CD8-positive, alpha-beta memory T cell (primary cell): ENCODE measurements around the gene PDE3B. TPM values are rescaled to one million over a fixed set of nuclear protein-coding genes. Genes with fewer than 3 reads are reported as not detected.
A peak's percentile ranks its signal among the peaks of the same experiment; 100 is the strongest.

Experiments
- CTCF ChIA-PET: fragments of 350-600 bp; sonication (Branson Sonifier 250); formaldehyde crosslinking; loops from one replicate; lab custom pipeline; 2021; ENCODE audit warnings: antibody characterized with exemption; lab: Charles Lee
- POLR2A ChIA-PET: fragments of 350-600 bp; sonication (Branson Sonifier 250); formaldehyde crosslinking; loops from one replicate; lab custom pipeline; 2021; ENCODE audit warnings: antibody characterized with exemption; lab: Charles Lee
- DNase-seq, 5 donors: peaks; one replicate each; pipeline versions ENCODE4 v3.0.0 to v3.0.0-alpha.2; 2020 to 2022; ENCODE audit warnings: mixed read lengths in 1 of 5
- H3K27ac ChIP-seq: one replicate; pipeline ENCODE4 v1.7.0; 2013; ENCODE audit warnings: low read depth, mild to moderate bottlenecking, low read length, moderate library complexity
- H3K27me3 ChIP-seq: 2 replicates; pipeline ENCODE4 v1.7.0; 2013; ENCODE audit warnings: low read length, mild to moderate bottlenecking; ENCODE audit not compliant: insufficient read depth, poor library complexity, severe bottlenecking
- H3K36me3 ChIP-seq: 2 replicates; pipeline ENCODE4 v1.7.0; 2013; ENCODE audit warnings: mild to moderate bottlenecking, low read length, moderate library complexity; ENCODE audit not compliant: insufficient read depth
- H3K4me1 ChIP-seq: 2 replicates; pipeline ENCODE4 v1.7.0; 2013; ENCODE audit warnings: mild to moderate bottlenecking, low read length, moderate library complexity; ENCODE audit not compliant: insufficient read depth
- H3K4me3 ChIP-seq: 2 replicates; pipeline ENCODE4 v1.7.0; 2013; ENCODE audit warnings: mild to moderate bottlenecking, low read length
- H3K9me3 ChIP-seq: 2 replicates; pipeline ENCODE4 v1.7.0; 2013; ENCODE audit warnings: mild to moderate bottlenecking, low read length
- H3K27ac Mint-ChIP-seq, 8 donors: one replicate each; pipeline ENCODE4 v1.8.0; 2020 to 2021; ENCODE audit warnings: mixed read lengths in 8 of 8, mild to moderate bottlenecking in 6 of 8, inconsistent platforms in 3 of 8, moderate library complexity in 3 of 8
- H3K27me3 Mint-ChIP-seq, 2 donors: one replicate each; pipeline ENCODE4 v1.8.0; 2020 to 2021; ENCODE audit warnings: mixed read lengths in 2 of 2, mild to moderate bottlenecking in 1 of 2, moderate library complexity in 1 of 2
- H3K36me3 Mint-ChIP-seq, 3 donors: one replicate each; pipeline ENCODE4 v1.8.0; 2020 to 2021; ENCODE audit warnings: mixed read lengths in 3 of 3, inconsistent platforms in 1 of 3, mild to moderate bottlenecking in 1 of 3
- H3K4me1 Mint-ChIP-seq, 3 donors: one replicate each; pipeline ENCODE4 v1.8.0; 2020 to 2021; ENCODE audit warnings: mixed read lengths in 3 of 3, inconsistent platforms in 1 of 3, mild to moderate bottlenecking in 1 of 3
- H3K4me3 Mint-ChIP-seq, 7 donors: one replicate each; pipeline ENCODE4 v1.8.0; 2020 to 2021; ENCODE audit warnings: mixed read lengths in 7 of 7, mild to moderate bottlenecking in 6 of 7, moderate library complexity in 4 of 7, inconsistent platforms in 2 of 7
- H3K9me3 Mint-ChIP-seq, 5 donors: one replicate each; pipeline ENCODE4 v1.8.0; 2020 to 2022; ENCODE audit warnings: mixed read lengths in 5 of 5, mild to moderate bottlenecking in 3 of 5, moderate library complexity in 2 of 5, inconsistent platforms in 1 of 5
- polyA plus RNA-seq: library from polyadenylated mRNA; unstranded; fragments of 300-500 nt; fragmentation: Illumina TruSeq; gene quantifications from one replicate; pipeline ENCODE4 v1.2.3, GENCODE V29; 2021
- total RNA-seq, 2 experiments: library from RNA; stranded (reverse); gene quantifications; one replicate each; pipeline ENCODE4 v1.2.3, GENCODE V29; 2021

Gene PDE3B
- total and polyA plus RNA-seq, 3 experiments from 2014 or later: 39.8 to 47.2 (median 47.0) TPM

DNA sequence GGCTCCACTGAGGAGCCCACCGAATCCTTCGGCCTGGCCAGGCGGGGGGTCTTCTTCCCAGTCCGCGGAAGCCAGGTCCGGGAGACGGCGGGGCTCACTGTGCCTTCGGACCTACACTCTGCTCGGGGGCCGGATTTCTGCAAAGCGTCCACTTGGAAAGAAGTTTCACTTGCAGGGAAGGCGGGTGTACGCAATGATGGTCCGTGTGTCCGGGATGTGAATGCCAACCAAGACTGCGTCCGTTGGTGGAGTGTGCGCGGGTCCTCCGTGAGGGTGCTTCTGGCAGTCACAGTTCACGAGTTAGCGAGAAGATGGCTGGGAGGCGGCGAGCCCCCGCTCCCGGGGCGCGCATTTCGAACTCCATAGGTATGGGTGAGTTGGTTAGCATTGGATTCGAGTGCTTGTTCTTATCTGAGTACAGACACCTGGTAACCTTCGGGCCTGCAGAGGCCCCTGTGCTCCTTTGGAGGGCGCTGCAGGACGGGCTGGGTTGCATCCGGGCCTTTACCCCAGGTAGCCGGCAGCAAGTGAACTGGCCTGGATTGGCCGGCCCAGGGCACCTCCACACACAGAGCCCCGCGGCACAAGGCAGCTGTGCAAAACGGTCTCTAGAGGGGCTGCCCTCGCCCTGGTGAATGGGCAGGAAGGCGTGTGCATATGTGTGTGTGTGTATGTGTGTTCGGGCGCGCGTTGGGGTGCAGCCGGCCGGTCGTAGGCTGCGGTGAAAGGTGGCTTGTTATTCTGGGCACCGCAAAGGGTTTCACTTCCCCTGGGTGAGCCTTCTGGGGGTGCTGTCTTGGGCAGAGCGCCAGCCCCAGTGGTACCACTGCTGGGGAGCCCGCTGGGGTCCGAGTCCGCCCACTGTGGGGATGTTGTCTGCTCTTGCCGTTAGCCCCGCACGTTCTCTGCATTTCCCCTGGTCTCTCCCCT, 261.8 kb downstream of the PDE3B start:
- Histone ChIP-seq H3K9me3 (no peaks in the 10 kb centered on the region), H3K4me1 (peaks cover 16% of the 10 kb centered on the region), H3K36me3 (no peaks in the 10 kb centered on the region), H3K27me3 (no peaks in the 10 kb centered on the region), H3K27ac (peak overlapping the region; percentile 14), H3K4me3 (peak overlapping the region; percentile 90)
- no peaks in the 10 kb centered on the region for H3K27me3 Mint-ChIP-seq
- H3K36me3 Mint-ChIP-seq: peaks cover 0 to 4% (median 0%) of the 10 kb centered on the region in 3 donors
- H3K4me3 Mint-ChIP-seq: peak overlapping the region; percentile 92 to 98 (median 96)
- DNase-seq: peak; percentile 69 to 88 (median 78)
- CTCF ChIA-PET: interaction anchor here (0.7 to 5.5 kb wide), 20 partner anchors 13 to 386 kb away, joined by 3 to 90 read pairs (median 4); partner anchors contain the start of genes CALCB, CYP2R1, PDE3B and PSMA1
- H3K27ac Mint-ChIP-seq: peak overlapping the region; percentile 83 to 98 (median 94)
- H3K4me1 Mint-ChIP-seq: peaks cover 29 to 51% (median 42%) of the 10 kb centered on the region in 3 donors
- H3K9me3 Mint-ChIP-seq: no peaks in the 10 kb centered on the region
- POLR2A ChIA-PET: interaction anchor here (0.6 to 1.2 kb wide), 2 partner anchors 13 to 14 kb away, joined by 5 to 6 read pairs; partner anchors contain the start of gene CYP2R1

DNA sequence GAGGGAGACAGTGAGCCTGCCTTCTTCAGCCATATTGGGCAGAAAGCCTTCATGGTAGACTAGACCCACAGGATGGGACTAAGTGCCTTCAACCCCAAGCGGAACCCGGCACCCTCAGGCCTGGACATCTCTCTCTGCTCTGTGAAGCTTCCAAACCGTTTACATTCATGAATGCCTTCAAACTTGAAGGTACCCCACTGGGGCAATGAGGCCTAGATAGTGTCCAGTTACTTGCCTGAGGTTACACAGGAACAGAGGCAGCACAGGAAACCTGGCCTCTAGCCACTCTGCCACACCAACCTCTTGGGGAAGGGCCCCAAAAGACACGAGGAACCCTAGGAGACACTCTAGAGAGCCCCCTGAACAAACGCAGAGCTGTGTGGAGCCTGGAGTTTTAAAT, 263.0 kb downstream of the PDE3B start:
- Mint-ChIP-seq H3K27ac (peak overlapping the region in 7 of 8 donors; percentile 35 to 98 (median 83)), H3K9me3 (no peaks in the 10 kb centered on the region), H3K27me3 (peaks cover 0 to 3% of the 10 kb centered on the region in 2 donors), H3K4me1 (peaks cover 29 to 51% (median 42%) of the 10 kb centered on the region in 3 donors), H3K36me3 (peaks cover 0 to 4% (median 0%) of the 10 kb centered on the region in 3 donors), H3K4me3 (peak overlapping the region; percentile 38 to 92 (median 65))
- peaks cover 16% of the 10 kb centered on the region for H3K4me1 ChIP-seq
- H3K4me3 ChIP-seq: no peak overlapping the region
- H3K9me3 ChIP-seq: no peaks in the 10 kb centered on the region
- DNase-seq: no peak
- POLR2A ChIA-PET: interaction anchor here (1.2 kb wide), 1 partner anchor 15 kb away, joined by 10 read pairs; the partner anchor contains the start of gene CYP2R1
- H3K27me3 ChIP-seq: no peaks in the 10 kb centered on the region
- no peak overlapping the region for H3K27ac ChIP-seq
- H3K36me3 ChIP-seq: no peaks in the 10 kb centered on the region
- CTCF ChIA-PET: interaction anchor here (0.8 to 5.5 kb wide), 33 partner anchors 8 to 654 kb away, joined by 3 to 90 read pairs (median 6); partner anchors contain the start of genes CALCB, COPB1, CYP2R1 and PSMA1

DNA sequence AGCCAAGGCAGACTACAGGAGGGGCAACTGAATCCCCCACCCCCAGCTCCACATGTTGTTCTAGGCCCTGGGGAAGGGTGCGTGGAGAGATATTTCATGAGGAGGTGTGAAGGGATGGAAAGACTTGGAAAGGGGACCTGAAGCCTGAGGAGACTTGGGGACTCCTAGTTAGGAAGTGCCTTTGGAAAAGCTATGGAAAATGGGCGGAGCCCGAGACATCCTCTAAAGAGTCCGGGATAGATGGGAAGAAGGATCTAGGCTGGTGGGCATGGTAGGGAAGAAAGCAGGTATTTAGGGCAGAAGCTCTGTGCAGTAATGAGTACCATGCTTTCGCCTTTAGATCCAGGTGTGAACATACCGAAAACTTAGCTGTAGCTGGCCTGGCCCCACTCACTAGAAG, 263.4 kb downstream of the PDE3B start:
- Histone ChIP-seq H3K4me1 (peaks cover 16% of the 10 kb centered on the region), H3K27ac (no peak overlapping the region), H3K4me3 (no peak overlapping the region), H3K9me3 (no peaks in the 10 kb centered on the region), H3K36me3 (no peaks in the 10 kb centered on the region), H3K27me3 (no peaks in the 10 kb centered on the region)
- CTCF ChIA-PET: interaction anchor here (0.9 to 5.5 kb wide), 44 partner anchors 9 to 654 kb away, joined by 3 to 90 read pairs (median 6); partner anchors contain the start of genes CALCB, COPB1, CYP2R1 and PSMA1
- Mint-ChIP-seq H3K4me1 (peaks cover 29 to 51% (median 42%) of the 10 kb centered on the region in 3 donors), H3K4me3 (peak overlapping the region in 3 of 7 donors; percentile 55 to 76 (median 64)), H3K9me3 (no peaks in the 10 kb centered on the region), H3K36me3 (peaks cover 0 to 4% (median 0%) of the 10 kb centered on the region in 3 donors), H3K27ac (peak overlapping the region in 7 of 8 donors; percentile 29 to 96 (median 70)), H3K27me3 (peaks cover 0 to 4% of the 10 kb centered on the region in 2 donors)
- POLR2A ChIA-PET: interaction anchor here (0.8 to 1.2 kb wide), 2 partner anchors 16 to 84 kb away, joined by 3 to 10 read pairs; partner anchors contain the start of gene CYP2R1
- DNase-seq: no peak

DNA sequence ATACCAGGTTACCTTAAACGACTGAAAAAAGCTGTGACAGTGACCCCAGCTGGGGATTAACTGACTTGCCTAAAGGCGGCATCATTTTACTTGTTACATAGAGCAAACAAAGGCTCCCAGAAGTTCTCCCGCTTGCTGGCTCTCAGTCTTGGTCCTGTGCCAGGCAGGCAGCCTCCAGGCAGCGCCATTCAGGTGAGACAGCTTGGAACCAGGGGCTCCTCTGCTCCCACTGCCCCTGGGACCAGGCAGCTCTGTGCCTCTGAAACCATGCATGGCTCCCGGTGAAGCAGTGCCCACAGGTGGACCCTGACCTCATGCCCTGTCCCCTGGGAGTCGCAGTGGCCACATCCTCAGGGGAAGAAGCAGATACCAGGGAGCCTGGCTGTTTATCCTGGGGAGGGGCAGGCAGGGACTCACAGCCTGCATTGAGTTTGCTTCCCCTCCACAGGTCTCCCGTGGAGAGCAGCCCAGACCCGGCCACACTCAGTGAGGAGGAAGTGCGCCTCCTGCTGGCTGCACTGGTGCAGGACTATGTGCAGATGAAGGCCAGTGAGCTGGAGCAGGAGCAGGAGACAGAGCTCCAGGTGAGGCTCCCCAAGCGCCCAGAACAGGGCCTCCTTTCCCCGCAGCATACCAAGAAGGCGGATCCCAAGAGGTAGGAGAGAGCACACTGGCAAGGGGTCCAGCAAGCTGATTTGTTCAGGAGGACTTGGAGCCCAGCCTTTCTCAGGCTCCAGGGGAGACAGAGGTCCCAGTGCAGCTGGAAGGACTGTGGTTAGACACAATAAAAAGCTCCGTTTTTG, 264.0 kb downstream of the PDE3B start:
- H3K27me3 Mint-ChIP-seq: peaks cover 0 to 4% of the 10 kb centered on the region in 2 donors
- peak overlapping the region in 1 of 7 donors; percentile 76 for H3K4me3 Mint-ChIP-seq
- peak; percentile 70 to 84 (median 76) for DNase-seq
- Histone ChIP-seq H3K4me3 (no peak overlapping the region), H3K4me1 (peaks cover 16% of the 10 kb centered on the region), H3K27me3 (no peaks in the 10 kb centered on the region), H3K27ac (no peak overlapping the region), H3K9me3 (no peaks in the 10 kb centered on the region), H3K36me3 (no peaks in the 10 kb centered on the region)
- ChIA-PET CTCF (interaction anchor here (0.6 to 5.5 kb wide), 71 partner anchors 9 to 1240 kb away, joined by 3 to 90 read pairs (median 5); partner anchors contain the start of genes CALCB, COPB1, CYP2R1 and PSMA1), POLR2A (interaction anchor here (0.7 to 1.4 kb wide), 4 partner anchors 16 to 329 kb away, joined by 3 to 10 read pairs (median 4); partner anchors contain the start of gene CYP2R1)
- H3K4me1 Mint-ChIP-seq: peaks cover 29 to 51% (median 42%) of the 10 kb centered on the region in 3 donors
- peaks cover 0 to 4% (median 0%) of the 10 kb centered on the region in 3 donors for H3K36me3 Mint-ChIP-seq
- H3K27ac Mint-ChIP-seq: peak overlapping the region in 7 of 8 donors; percentile 17 to 93 (median 76)
- H3K9me3 Mint-ChIP-seq: no peaks in the 10 kb centered on the region

DNA sequence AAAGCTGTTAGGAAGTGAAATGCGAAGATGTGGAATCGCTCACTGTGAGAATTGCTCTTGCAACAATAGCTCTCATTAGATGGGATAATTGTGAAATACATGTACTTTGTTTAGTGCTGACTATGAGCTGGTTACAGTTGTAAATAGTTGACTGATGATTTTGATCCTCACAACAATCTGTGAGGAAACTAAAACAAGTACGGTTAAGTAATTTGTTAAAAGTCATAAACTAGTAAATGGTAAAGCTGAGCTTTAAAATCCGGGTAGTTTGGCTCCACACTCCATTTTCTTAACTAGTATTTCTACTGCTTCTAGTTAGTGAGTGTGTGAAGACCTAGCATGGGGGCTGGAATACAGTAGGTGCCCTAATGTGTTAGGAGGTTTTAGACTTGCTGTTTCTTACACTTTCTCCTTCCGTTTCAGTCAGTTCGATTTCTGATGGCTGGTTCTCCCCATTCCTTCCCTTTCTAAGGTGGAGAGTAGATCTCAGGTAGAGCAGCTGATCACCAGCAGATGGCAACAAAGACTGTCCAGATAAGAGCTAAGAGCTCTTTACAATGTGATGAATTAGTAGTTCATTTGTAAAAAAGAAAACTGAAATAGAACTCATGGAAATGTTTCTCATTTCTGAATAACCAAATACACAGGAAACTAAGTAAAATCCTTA, 264.7 kb downstream of the PDE3B start:
- no peaks in the 10 kb centered on the region for H3K9me3 ChIP-seq
- H3K4me1 ChIP-seq: peaks cover 16% of the 10 kb centered on the region
- Mint-ChIP-seq H3K4me1 (peaks cover 29 to 51% (median 42%) of the 10 kb centered on the region in 3 donors), H3K9me3 (no peaks in the 10 kb centered on the region), H3K27ac (peak overlapping the region in 4 of 8 donors; percentile 13 to 88 (median 54)), H3K36me3 (peaks cover 0 to 4% (median 0%) of the 10 kb centered on the region in 3 donors), H3K4me3 (peak overlapping the region in 1 of 7 donors; percentile 7), H3K27me3 (peaks cover 0 to 4% of the 10 kb centered on the region in 2 donors)
- H3K36me3 ChIP-seq: no peaks in the 10 kb centered on the region
- no peaks in the 10 kb centered on the region for H3K27me3 ChIP-seq
- CTCF ChIA-PET: interaction anchor here (0.6 to 5.5 kb wide), 66 partner anchors 10 to 1240 kb away, joined by 3 to 90 read pairs (median 5); partner anchors contain the start of genes CALCB, COPB1, CYP2R1 and PSMA1
- peak in 2 of 5 donors; percentile 36 to 54 for DNase-seq
- no peak overlapping the region for H3K27ac ChIP-seq
- H3K4me3 ChIP-seq: no peak overlapping the region
- POLR2A ChIA-PET: interaction anchor here (0.6 to 1.4 kb wide), 3 partner anchors 17 to 330 kb away, joined by 3 to 4 read pairs (median 3); partner anchors contain the start of gene CYP2R1

DNA sequence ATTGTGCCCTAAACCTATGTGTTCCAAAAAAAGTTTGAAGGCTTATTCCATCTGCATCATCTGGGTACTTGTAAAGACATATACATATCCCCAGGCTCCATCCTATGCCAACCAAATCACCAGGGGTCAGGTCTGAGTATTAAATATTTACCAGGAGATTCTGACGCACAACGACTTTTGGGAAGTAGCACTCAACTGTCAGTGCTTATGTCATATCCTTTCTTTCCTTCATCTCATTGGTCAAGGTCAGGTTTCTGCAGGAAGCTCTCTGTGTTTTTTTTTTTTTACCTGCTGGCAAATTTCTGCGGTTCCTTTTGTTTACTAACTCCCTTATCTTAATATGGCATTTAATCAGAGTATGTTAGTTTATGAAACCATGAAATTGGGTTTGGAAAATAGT, 270.9 kb downstream of the PDE3B start:
- CTCF ChIA-PET: no interaction called here
- no peaks in the 10 kb centered on the region for H3K4me1 Mint-ChIP-seq
- no peak for DNase-seq

More for the DNA sequence above, 270.9 kb downstream of the PDE3B start:
- peaks cover 0 to 2% (median 0%) of the 10 kb centered on the region in 5 donors for H3K9me3 Mint-ChIP-seq
- H3K4me3 ChIP-seq: no peak overlapping the region
- H3K4me1 ChIP-seq: no peaks in the 10 kb centered on the region
- H3K27ac ChIP-seq: no peak overlapping the region
- POLR2A ChIA-PET: interaction anchor here (0.5 kb wide), 1 partner anchor 1192 kb away, joined by 10 read pairs; no protein-coding TSS in a partner anchor
- peaks cover 5 to 15% (median 5%) of the 10 kb centered on the region in 3 donors for H3K36me3 Mint-ChIP-seq
- H3K27ac Mint-ChIP-seq: no peak overlapping the region
- H3K27me3 Mint-ChIP-seq: peaks cover 4 to 8% of the 10 kb centered on the region in 2 donors
- no peak overlapping the region for H3K4me3 Mint-ChIP-seq
- H3K27me3 ChIP-seq: no peaks in the 10 kb centered on the region
- H3K9me3 ChIP-seq: no peaks in the 10 kb centered on the region
- H3K36me3 ChIP-seq: no peaks in the 10 kb centered on the region
